IPS DF 19.7 (cell line): ENCODE data around the gene NUP205.

ENCODE experiments used
- DNase-seq: peaks from one replicate; pipeline ENCODE4 v3.0.0-alpha.2; 2013; ENCODE audit warnings: low read depth, low spot score

NUP205 gene

DNA sequence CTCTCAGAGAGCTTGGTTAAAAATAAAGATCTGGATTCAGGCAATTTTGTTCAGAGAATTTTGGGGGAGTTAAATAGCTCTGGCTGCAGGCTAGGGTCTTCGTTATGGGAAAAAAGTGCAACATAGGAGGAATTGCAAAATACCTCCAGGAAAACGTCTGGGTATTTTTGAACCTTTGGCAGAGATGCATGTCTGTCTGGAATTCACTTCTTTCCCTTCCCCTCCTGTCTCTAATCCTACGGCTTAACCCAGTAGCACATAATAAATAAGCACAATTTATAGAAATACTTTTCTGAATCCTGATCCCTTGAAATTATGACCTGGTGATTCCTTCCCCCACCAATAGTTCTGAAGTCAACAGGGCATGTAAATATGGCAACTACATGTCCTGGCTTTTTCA, 19.3 kb upstream of the NUP205 start:
- no peak for DNase-seq

DNA sequence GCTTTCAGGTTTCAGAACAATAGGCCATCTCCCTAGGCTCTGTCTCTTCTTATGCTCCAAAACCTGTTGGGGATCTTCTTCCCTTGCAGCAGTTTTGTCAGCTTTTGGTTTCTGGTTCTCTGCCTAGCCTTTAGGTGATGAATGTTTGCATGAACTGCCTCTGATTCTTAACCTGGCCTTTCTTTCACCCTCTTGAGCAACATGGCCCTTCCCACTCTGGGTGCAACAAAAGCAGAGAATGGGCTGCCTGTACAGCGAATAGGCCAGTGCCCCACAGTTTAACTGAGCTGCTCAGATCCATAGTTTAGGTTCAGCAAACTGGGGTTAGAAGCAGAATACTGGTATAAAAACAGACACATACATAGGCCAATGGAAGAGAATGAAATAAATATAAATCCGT, 18.1 kb upstream of the NUP205 start:
- no peak for DNase-seq

GRCh38 chr7:135541029-135541428, 16.7 kb upstream of the NUP205 start:
- no peak for DNase-seq

DNA sequence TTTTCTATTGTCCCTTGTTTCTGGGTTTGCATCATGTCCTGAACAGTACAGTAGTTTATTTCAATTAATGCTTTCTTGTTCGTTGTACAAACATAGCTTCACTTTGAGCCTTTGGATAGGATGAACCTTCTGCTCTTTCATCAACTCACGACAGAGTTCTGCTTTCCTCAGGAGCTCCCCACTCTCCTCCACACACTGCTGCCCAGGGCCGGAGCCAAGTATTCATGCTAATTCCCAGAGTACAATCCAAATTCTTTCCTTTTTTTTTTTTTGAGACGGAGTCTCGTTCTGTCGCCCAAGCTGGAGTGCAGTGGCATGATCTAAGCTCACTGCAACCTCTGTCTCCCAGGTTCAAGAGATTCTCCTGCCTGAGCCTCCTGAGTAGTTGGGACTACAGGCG, 7.5 kb upstream of the NUP205 start:
- no peak for DNase-seq

GRCh38 chr7:135552148-135552547, 5.6 kb upstream of the NUP205 start:
- no peak for DNase-seq

DNA sequence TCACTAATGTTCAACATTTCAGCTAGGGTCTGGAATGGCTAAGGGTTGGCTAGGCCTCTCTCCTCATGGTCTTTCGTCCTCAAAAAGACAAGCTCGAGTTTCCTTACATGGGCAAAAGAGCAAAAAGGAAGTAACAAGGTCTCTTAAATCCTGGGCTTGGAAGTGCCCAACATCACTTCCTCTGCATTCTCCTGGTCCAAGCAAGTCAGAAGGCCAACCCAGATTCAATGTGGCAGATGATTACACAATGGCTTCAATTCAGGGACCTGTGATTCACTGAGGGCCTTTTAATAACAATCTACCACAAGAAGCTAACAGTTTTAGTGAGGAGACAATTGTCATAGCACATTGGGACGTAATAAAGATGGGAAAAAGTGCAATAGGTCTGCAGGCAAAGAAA, 4.4 kb upstream of the NUP205 start:
- no peak for DNase-seq

- no peak for DNase-seq
These were observed 635 bp downstream of the NUP205 start for GRCh38 chr7:135558337-135558767.

DNA sequence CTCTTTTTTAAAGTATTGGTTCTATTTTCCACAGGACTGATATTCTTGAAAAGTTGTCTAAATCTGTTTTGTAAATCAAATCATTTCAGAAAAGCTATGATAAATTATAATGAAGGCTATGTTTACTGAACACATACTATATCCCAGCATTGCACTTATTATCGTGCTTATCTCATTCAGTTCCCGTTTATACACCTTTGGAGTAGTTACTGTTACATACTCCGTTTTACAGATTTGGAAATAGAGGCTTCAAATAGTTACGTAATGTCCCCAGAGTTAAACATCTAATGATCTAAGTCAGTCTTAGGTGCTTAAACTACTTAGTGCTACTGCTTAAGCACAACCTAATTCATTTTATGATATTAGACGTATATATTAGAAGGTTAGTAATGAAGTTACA, 1.2 kb downstream of the NUP205 start:
- no peak for DNase-seq

DNA sequence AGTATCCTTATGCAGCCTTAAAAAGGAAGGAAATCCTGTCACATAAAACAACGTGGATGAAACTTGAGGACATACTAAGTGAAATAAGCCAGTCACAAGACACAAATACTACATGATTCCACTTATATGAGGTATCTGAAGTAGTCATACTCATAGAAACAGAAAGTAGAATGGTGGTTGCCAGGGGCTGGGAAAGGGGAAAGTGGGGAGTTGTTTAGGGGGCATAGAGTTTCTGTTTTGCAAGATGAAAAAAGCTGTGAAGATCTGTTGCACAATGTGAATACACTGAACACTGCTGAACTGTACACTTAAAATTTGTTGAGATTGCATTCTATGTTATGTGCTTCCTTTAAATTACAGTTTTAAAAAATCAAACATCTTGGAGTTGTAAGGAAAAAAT, 2.9 kb downstream of the NUP205 start:
- DNase-seq = no peak

GRCh38 chr7:135562720-135563119, 5.0 kb downstream of the NUP205 start:
- peak; percentile 86 for DNase-seq

DNA sequence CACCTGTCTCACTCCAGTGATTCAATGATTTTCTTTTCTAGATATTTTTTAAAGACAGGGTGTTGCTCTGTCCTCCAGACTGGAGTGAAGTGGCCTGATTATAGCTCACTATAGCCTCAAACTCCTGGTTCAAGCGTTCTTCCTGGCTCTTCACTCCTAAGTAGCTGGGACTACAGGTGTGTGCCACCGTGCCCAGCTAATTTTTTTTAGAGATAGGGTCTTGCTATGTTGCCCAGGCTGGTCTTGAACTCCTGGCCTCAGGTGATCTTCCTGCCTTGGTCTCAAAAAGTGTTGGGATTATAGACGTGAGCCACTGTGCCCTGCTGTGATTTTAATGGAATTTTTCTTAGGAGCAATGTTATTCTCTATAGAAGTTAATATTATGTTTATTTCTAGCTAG, 14.1 kb downstream of the NUP205 start:
- no peak for DNase-seq

- DNase-seq = no peak
These were observed 15.8 kb downstream of the NUP205 start for GRCh38 chr7:135573541-135573940.

DNA sequence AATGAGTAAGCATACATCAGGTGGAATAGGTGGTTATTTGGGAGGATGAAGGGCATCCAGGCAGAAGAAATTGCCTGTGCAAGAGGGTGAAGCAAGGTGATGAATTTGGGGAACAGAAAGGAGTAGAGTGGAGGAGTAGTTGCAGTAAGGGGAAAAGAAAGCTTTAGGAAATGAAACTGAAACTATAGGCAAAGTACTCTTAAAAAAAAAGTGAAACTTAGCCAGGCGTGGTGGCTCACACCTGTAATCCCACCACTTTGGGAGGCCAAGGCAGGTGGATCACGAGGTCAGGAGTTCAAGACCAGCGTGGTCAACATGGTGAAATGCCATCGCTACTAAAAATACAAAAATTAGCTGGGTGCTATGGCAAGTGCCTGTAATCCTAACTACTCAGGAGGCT, 17.6 kb downstream of the NUP205 start:
- no peak for DNase-seq

GRCh38 chr7:135578569-135578968, 20.9 kb downstream of the NUP205 start:
- DNase-seq = no peak

GRCh38 chr7:135584362-135585353, 26.9 kb downstream of the NUP205 start:
- DNase-seq = no peak

GRCh38 chr7:135597181-135597925, 39.6 kb downstream of the NUP205 start:
- no peak for DNase-seq

DNA sequence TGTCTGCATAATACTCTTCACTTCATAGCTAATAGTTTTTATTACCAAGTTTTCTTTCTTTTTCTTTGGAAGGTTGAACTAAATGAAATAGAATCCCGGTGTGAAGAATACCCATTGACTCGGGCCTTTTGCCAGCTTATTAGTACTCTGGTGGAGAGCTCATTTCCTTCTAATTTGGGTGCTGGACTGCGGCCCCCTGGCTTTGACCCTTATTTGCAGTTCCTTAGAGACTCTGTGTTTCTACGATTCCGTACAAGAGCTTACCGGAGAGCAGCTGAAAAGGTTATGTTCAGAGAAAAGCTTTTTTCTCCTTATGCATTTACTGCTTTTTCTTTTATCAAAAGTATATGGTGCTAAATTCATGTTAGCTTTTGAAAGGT, 40.2 kb downstream of the NUP205 start:
- DNase-seq = no peak

GRCh38 chr7:135599471-135599870, 41.8 kb downstream of the NUP205 start:
- no peak for DNase-seq

DNA sequence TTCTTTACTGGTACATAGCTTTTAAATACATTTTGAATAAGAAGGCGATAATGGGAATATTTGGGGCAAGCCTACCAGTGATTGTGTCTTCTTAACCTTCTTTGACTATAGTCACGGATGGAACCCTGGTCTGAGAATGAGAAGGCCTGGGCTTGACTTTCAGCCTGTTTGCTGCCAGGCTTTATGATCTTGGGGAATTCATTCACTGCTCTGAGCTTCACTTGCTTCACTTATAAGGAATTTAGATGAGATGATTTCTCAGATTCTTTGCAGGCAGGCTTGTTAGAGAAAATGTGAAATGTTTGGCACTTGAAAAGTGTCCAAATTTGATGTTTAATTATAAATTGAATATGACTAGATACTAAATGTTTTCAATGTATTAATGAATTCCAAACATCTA, 42.5 kb downstream of the NUP205 start:
- no peak for DNase-seq

- DNase-seq = no peak
These were observed 43.5 kb downstream of the NUP205 start for GRCh38 chr7:135601182-135601581.

DNA sequence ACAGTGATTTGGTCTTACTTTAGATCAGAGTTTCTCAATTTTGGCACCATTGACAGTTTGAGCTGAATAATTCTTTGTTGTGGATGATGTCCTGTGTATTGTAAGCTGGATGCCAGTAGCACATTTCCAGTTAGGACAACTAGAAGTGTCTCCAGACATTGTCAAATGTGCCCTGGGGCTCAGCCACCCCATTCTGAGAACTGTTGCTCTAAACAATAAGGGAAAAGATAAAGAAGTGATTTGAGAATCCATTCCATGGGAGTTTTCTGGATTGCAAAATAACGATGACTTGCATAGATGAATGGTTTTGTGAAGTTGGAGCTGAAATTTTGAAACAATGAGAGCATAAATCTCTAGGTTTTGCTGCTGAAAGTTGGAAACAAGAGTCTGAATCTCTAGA, 44.6 kb downstream of the NUP205 start:
- no peak for DNase-seq

DNA sequence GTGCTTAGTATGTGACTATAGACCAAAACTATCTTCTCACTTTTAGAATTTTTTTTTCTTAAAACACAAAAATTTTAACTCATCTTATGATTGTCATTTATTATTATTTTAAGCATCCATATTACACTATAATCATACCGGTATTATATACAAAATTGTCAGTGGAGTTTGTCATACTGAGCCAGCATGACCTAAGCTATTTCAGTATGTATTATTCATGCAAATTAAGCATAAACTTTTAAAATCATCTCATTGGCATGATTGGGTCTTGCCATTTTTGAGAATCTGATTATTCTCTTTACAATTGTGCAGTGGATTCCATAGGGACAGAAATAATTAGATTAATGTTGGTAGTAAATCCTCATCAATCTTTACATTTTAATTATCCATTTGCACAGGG, 58.4 kb downstream of the NUP205 start:
- DNase-seq = no peak

DNA sequence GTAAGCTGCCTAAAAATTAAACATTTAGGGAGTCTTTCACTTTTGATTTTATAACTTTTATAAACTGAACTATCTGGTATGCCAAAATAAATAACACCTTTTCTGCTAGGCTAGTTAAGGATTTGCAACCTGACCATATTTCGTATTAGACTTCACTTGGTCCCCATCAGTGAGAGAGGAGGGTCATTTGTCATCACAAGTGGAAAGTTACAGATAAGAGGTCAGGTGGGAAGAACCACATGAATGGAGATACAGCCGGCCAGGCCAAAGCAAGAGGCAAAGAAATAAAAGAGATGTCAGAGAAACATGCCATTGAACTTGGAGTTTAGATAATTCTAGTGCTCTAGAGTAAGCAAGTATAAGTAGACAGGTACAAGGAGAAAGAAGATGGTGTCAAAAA, 60.1 kb downstream of the NUP205 start:
- no peak for DNase-seq
